ENCODE data around the gene TSFM. TPM values are rescaled to one million over a fixed set of nuclear protein-coding genes. Genes with fewer than 3 reads are reported as not detected.

Gene TSFM
- total and polyA plus RNA-seq, 2 of the 13 experiments (the other 11 are each of a cell fraction or from before 2014, with no cell fraction given) = 29.8 to 68.3 TPM

- 0 out of 2 replicates have a peak, but pooled peaks have one; percentile 16 for TF ChIP-seq NRL (CRISPR knock-in tag; IDR thresholded peaks at IDR 0.05; ENCODE audit: borderline replicate concordance)
- peak; percentile 79 for TF ChIP-seq PHF20 (CRISPR knock-in tag; IDR thresholded peaks at IDR 0.05)
- no peak for TF ChIP-seq HDAC6 (IDR thresholded peaks at IDR 0.05; ENCODE audit: low read depth, low read length)
- TF ChIP-seq HDAC1 (CRISPR knock-in tag; IDR thresholded peaks at IDR 0.05) = 0 out of 2 replicates have a peak, but pooled peaks have one; percentile 43
- TF ChIP-seq GABPB1 (CRISPR knock-in tag; IDR thresholded peaks at IDR 0.05) = peak; percentile 77
- TF ChIP-seq PHF8 (CRISPR knock-in tag; IDR thresholded peaks at IDR 0.05) = peak; percentile 68; the same call in 1 of the 2 replicates
- TF ChIP-seq ZBTB40 (IDR thresholded peaks at IDR 0.05) = peak; percentile 41
- no peak for TF ChIP-seq ZBTB40 (CRISPR knock-in tag; IDR thresholded peaks at IDR 0.05)
- no peak for TF ChIP-seq ISL2 (CRISPR knock-in tag; IDR thresholded peaks at IDR 0.05)
- TF ChIP-seq IKZF1 (IDR thresholded peaks at IDR 0.05) = no peak
- TF ChIP-seq PCBP1 (IDR thresholded peaks at IDR 0.05; ENCODE audit: borderline replicate concordance, low read depth, low read length) = 0 out of 2 replicates have a peak, but pooled peaks have one; percentile 27
- TF ChIP-seq CEBPG (CRISPR knock-in tag; IDR thresholded peaks at IDR 0.05) = peak; percentile 65
- peak; percentile 27; the same call in 1 of the 2 replicates for TF ChIP-seq MNT (IDR thresholded peaks at IDR 0.05)
- TF ChIP-seq HNRNPLL (IDR thresholded peaks at IDR 0.05; ENCODE audit: low read depth, low read length, poor library complexity, severe bottlenecking) = no peak
- peak; percentile 82 for TF ChIP-seq POLR2G (IDR thresholded peaks at IDR 0.05; ENCODE audit: low read depth, low read length)
- TF ChIP-seq NFKBIZ (CRISPR knock-in tag; IDR thresholded peaks at IDR 0.05) = 0 out of 2 replicates have a peak, but pooled peaks have one; percentile 24
- peak; percentile 2; the same call in 1 of the 2 replicates for TF ChIP-seq ZZZ3 (CRISPR knock-in tag; IDR thresholded peaks at IDR 0.05; ENCODE audit: borderline replicate concordance)
- peak; percentile 48 for TF ChIP-seq PATZ1 (CRISPR knock-in tag; IDR thresholded peaks at IDR 0.05)
These were observed 37.7 kb upstream of the TSFM start, which contains the start of gene TSPAN31 (continued) for GRCh38 chr12:57744777-57745484.
